Measurements from ENCODE around the gene MIF. TPM values are rescaled to one million over a fixed set of nuclear protein-coding genes. Genes with fewer than 3 reads are reported as not detected.

MIF gene
- total RNA-seq, 2 experiments from 2014 or later: 1,202 to 1,440 TPM

GRCh38 chr22:23878219-23878618, 16.0 kb upstream of the MIF start:
- ChIA-PET CTCF (ENCODE audit: unreplicated experiment) (no interaction called here), POLR2A (no interaction called here)
- peaks cover 10% of the 10 kb centered on the region for H3K4me1 ChIP-seq (ENCODE audit: insufficient read depth, low read length, poor library complexity, severe bottlenecking)
- no peak for DNase-seq (ENCODE audit: low spot score)
- no peak overlapping the region for H2AFZ ChIP-seq (ENCODE audit: low read length)
- no peaks in the 10 kb centered on the region for H3K9me3 ChIP-seq (ENCODE audit: low read length)
- H3K9me2 ChIP-seq (ENCODE audit: insufficient read depth, low read length): no peaks in the 10 kb centered on the region
- TF ChIP-seq CTCF (conservative IDR thresholded peaks at IDR 0.05; ENCODE audit: low read length) (no peak), EZH2phosphoT487 (IDR thresholded peaks at IDR 0.05; ENCODE audit: borderline replicate concordance, low read depth, low read length) (no peak)
- no peak overlapping the region for H3K4me3 ChIP-seq (ENCODE audit: low read depth, low read length, poor library complexity, severe bottlenecking)
- H3K27ac ChIP-seq (ENCODE audit: low read depth, low read length, poor library complexity, severe bottlenecking): no peak overlapping the region
- no peaks in the 10 kb centered on the region for H3K79me2 ChIP-seq (ENCODE audit: insufficient read depth, low read depth, low read length)
- intact Hi-C loops (cut with micrococcal nuclease; ENCODE audit: unreplicated experiment): no loop called here
- no peak overlapping the region for H3K4me2 ChIP-seq (ENCODE audit: low read length)
- H4K20me1 ChIP-seq (ENCODE audit: insufficient read depth, low read length): no peaks in the 10 kb centered on the region
- BruUV-seq (replicated peaks): no TSS peak
- peaks cover 36% of the 10 kb centered on the region; the same call in 1 of the 2 replicates for H3K36me3 ChIP-seq (ENCODE audit: insufficient read depth, low read length)

GRCh38 chr22:23882370-23882769, 11.8 kb upstream of the MIF start:
- Histone ChIP-seq H4K20me1 (ENCODE audit: insufficient read depth, low read length) (no peaks in the 10 kb centered on the region), H3K27ac (ENCODE audit: low read depth, low read length, poor library complexity, severe bottlenecking) (no peak overlapping the region), H3K4me3 (ENCODE audit: low read depth, low read length, poor library complexity, severe bottlenecking) (no peak overlapping the region), H3K9me2 (ENCODE audit: insufficient read depth, low read length) (no peaks in the 10 kb centered on the region), H3K36me3 (ENCODE audit: insufficient read depth, low read length) (peaks cover 10% of the 10 kb centered on the region; the same call in 1 of the 2 replicates), H3K4me2 (ENCODE audit: low read length) (no peak overlapping the region), H2AFZ (ENCODE audit: low read length) (no peak overlapping the region), H3K4me1 (ENCODE audit: insufficient read depth, low read length, poor library complexity, severe bottlenecking) (no peaks in the 10 kb centered on the region), H3K9me3 (ENCODE audit: low read length) (no peaks in the 10 kb centered on the region), H3K79me2 (ENCODE audit: insufficient read depth, low read depth, low read length) (no peaks in the 10 kb centered on the region)
- intact Hi-C loops (cut with micrococcal nuclease; ENCODE audit: unreplicated experiment): no loop called here
- TF ChIP-seq EZH2phosphoT487 (IDR thresholded peaks at IDR 0.05; ENCODE audit: borderline replicate concordance, low read depth, low read length) (no peak), CTCF (conservative IDR thresholded peaks at IDR 0.05; ENCODE audit: low read length) (no peak)
- POLR2A ChIA-PET: no interaction called here
- no TSS peak for BruUV-seq (replicated peaks)
- DNase-seq (ENCODE audit: low spot score): no peak
- CTCF ChIA-PET (ENCODE audit: unreplicated experiment): no interaction called here

GRCh38 chr22:23883658-23884057, 10.5 kb upstream of the MIF start:
- no peaks in the 10 kb centered on the region for H3K4me1 ChIP-seq (ENCODE audit: insufficient read depth, low read length, poor library complexity, severe bottlenecking)
- no peak overlapping the region for H3K27ac ChIP-seq (ENCODE audit: low read depth, low read length, poor library complexity, severe bottlenecking)
- BruUV-seq (replicated peaks): no TSS peak
- intact Hi-C loops (cut with micrococcal nuclease; ENCODE audit: unreplicated experiment): no loop called here
- H3K9me3 ChIP-seq (ENCODE audit: low read length): no peaks in the 10 kb centered on the region
- no peak overlapping the region for H3K4me2 ChIP-seq (ENCODE audit: low read length)
- H3K9me2 ChIP-seq (ENCODE audit: insufficient read depth, low read length): no peaks in the 10 kb centered on the region
- CTCF ChIA-PET (ENCODE audit: unreplicated experiment): no interaction called here
- DNase-seq (ENCODE audit: low spot score): no peak
- H3K4me3 ChIP-seq (ENCODE audit: low read depth, low read length, poor library complexity, severe bottlenecking): no peak overlapping the region
- no peak overlapping the region for H2AFZ ChIP-seq (ENCODE audit: low read length)
- no peaks in the 10 kb centered on the region for H3K79me2 ChIP-seq (ENCODE audit: insufficient read depth, low read depth, low read length)
- POLR2A ChIA-PET: no interaction called here
- H4K20me1 ChIP-seq (ENCODE audit: insufficient read depth, low read length): no peaks in the 10 kb centered on the region
- peaks cover 4% of the 10 kb centered on the region; the same call in 1 of the 2 replicates for H3K36me3 ChIP-seq (ENCODE audit: insufficient read depth, low read length)
- TF ChIP-seq EZH2phosphoT487 (IDR thresholded peaks at IDR 0.05; ENCODE audit: borderline replicate concordance, low read depth, low read length) (no peak), CTCF (conservative IDR thresholded peaks at IDR 0.05; ENCODE audit: low read length) (no peak)

All from OCI-LY7 (cell line).